ENCODE measurements around the gene ZNF575.

ZNF575 gene

DNA sequence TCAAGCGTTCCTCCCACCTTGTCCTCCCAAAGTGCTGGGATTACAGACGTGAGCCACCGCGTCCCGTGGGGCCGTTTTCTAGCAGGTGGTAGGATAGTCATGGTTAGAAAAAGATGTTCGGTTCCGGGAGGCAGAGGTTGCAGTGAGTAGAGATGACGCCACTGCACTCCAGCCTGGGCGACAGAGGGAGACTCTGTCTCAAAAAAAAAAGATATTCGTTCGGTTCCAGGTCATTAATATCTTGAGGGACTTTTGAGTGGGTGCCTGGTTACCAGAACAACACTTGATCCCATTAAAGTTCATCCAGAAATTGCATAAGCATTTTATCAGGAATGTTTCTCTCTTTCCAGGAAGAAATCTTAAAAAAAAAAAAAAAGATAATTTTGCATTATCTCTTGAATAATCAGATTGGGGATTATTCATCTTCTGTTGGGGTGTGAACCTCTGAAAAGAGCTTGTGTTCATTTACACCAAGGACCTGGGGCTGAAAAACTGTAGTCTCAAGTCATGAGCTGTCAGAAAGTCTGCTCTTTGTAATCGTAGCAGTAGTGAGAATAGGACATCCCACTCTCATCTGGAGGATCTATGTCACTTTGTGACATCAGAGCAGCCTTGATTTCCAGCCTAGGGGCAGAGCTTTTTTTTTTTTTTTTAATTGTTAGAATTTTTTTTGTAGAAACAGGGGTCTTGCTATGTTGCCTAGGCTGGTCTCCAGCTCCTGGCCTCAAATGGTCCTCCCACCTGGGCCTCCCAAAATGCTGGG is 4.9 kb upstream of the ZNF575 start (continued):
- TF ChIP-seq ZBTB49 (tag by site-specific recombination; IDR thresholded peaks at IDR 0.05; ENCODE audit: low read depth): no peak
- TF ChIP-seq ZNF274 (IDR thresholded peaks at IDR 0.05; ENCODE audit: low read length): no peak
- no peak for TF ChIP-seq ZNF274 (tag by site-specific recombination; IDR thresholded peaks at IDR 0.05; ENCODE audit: borderline replicate concordance)
- no peak for TF ChIP-seq ZNF48 (tag by site-specific recombination; IDR thresholded peaks at IDR 0.05)
- peak; percentile 51 for TF ChIP-seq PATZ1 (tag by site-specific recombination; IDR thresholded peaks at IDR 0.05)
- TF ChIP-seq KLF8 (tag by site-specific recombination; IDR thresholded peaks at IDR 0.05): peak; percentile 78
- peak; percentile 6 for TF ChIP-seq SP2 (tag by site-specific recombination; IDR thresholded peaks at IDR 0.05)
- TF ChIP-seq ZNF211 (tag by site-specific recombination; IDR thresholded peaks at IDR 0.05; ENCODE audit: low read depth): no peak
- no peak for TF ChIP-seq GLI4 (tag by site-specific recombination; IDR thresholded peaks at IDR 0.05)
- TF ChIP-seq PRDM1 (tag by site-specific recombination; IDR thresholded peaks at IDR 0.05): peak; percentile 57; the same call in 1 of the 2 replicates
- TF ChIP-seq ZNF514 (tag by site-specific recombination; IDR thresholded peaks at IDR 0.05): no peak
- TF ChIP-seq HOXC10 (CRISPR knock-in tag; IDR thresholded peaks at IDR 0.05): no peak
- no peak; the same call in 1 of the 2 replicates for TF ChIP-seq ZNF843 (tag by site-specific recombination; IDR thresholded peaks at IDR 0.05)
- no peak for TF ChIP-seq KLF9 (tag by site-specific recombination; IDR thresholded peaks at IDR 0.05; ENCODE audit: low read depth)
- TF ChIP-seq, protein P1, sequence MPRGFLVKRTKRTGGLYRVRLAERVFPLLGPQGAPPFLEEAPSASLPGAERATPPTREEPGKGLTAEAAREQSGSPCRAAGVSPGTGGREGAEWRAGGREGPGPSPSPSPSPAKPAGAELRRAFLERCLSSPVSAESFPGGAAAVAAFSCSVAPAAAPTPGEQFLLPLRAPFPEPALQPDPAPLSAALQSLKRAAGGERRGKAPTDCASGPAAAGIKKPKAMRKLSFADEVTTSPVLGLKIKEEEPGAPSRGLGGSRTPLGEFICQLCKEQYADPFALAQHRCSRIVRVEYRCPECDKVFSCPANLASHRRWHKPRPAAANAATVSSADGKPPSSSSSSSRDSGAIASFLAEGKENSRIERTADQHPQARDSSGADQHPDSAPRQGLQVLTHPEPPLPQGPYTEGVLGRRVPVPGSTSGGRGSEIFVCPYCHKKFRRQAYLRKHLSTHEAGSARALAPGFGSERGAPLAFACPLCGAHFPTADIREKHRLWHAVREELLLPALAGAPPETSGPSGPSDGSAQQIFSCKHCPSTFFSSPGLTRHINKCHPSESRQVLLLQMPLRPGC (tag by site-specific recombination; IDR thresholded peaks at IDR 0.05): peak; percentile 91
- no peak for TF ChIP-seq ZNF473 (tag by site-specific recombination; IDR thresholded peaks at IDR 0.05)
- TF ChIP-seq ZNF596 (tag by site-specific recombination; IDR thresholded peaks at IDR 0.05): no peak
- TF ChIP-seq ZNF16 (tag by site-specific recombination; IDR thresholded peaks at IDR 0.05; ENCODE audit: low read depth): no peak
- TF ChIP-seq ZBTB17 (tag by site-specific recombination; IDR thresholded peaks at IDR 0.05): peak; percentile 72
- no peak for TF ChIP-seq ZNF266 (tag by site-specific recombination; IDR thresholded peaks at IDR 0.05; ENCODE audit: low read depth)
- TF ChIP-seq ZNF610 (tag by site-specific recombination; IDR thresholded peaks at IDR 0.05; ENCODE audit: borderline replicate concordance): no peak
- TF ChIP-seq ZNF561 (tag by site-specific recombination; IDR thresholded peaks at IDR 0.05; ENCODE audit: borderline replicate concordance): no peak; the same call in 1 of the 2 replicates
- no peak for TF ChIP-seq ZSCAN30 (tag by site-specific recombination; IDR thresholded peaks at IDR 0.05)
- no peak for TF ChIP-seq ZNF341 (tag by site-specific recombination; IDR thresholded peaks at IDR 0.05; ENCODE audit: low read depth)
- TF ChIP-seq, protein P2, sequence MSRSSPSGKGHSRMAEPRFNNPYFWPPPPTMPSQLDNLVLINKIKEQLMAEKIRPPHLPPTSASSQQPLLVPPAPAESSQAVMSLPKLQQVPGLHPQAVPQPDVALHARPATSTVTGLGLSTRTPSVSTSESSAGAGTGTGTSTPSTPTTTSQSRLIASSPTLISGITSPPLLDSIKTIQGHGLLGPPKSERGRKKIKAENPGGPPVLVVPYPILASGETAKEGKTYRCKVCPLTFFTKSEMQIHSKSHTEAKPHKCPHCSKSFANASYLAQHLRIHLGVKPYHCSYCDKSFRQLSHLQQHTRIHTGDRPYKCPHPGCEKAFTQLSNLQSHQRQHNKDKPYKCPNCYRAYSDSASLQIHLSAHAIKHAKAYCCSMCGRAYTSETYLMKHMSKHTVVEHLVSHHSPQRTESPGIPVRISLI (tag by site-specific recombination; IDR thresholded peaks at IDR 0.05): peak; percentile 98
- TF ChIP-seq ZNF324 (tag by site-specific recombination; IDR thresholded peaks at IDR 0.05): peak; percentile 85
- TF ChIP-seq ZNF555 (tag by site-specific recombination; conservative IDR thresholded peaks at IDR 0.05): no peak
- no peak for TF ChIP-seq PBX3 (CRISPR knock-in tag; IDR thresholded peaks at IDR 0.05)
- TF ChIP-seq, protein P3, sequence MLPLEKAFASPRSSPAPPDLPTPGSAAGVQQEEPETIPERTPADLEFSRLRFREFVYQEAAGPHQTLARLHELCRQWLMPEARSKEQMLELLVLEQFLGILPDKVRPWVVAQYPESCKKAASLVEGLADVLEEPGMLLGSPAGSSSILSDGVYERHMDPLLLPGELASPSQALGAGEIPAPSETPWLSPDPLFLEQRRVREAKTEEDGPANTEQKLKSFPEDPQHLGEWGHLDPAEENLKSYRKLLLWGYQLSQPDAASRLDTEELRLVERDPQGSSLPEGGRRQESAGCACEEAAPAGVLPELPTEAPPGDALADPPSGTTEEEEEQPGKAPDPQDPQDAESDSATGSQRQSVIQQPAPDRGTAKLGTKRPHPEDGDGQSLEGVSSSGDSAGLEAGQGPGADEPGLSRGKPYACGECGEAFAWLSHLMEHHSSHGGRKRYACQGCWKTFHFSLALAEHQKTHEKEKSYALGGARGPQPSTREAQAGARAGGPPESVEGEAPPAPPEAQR (tag by site-specific recombination; IDR thresholded peaks at IDR 0.05): no peak
- TF ChIP-seq ZNF664 (tag by site-specific recombination; IDR thresholded peaks at IDR 0.05): no peak
- TF ChIP-seq HOXD13 (CRISPR knock-in tag; IDR thresholded peaks at IDR 0.05; ENCODE audit: borderline replicate concordance): no peak
- no peak for TF ChIP-seq ZBTB7A (tag by site-specific recombination; IDR thresholded peaks at IDR 0.05; ENCODE audit: low read depth)

All from HEK293 (cell line).